ENCODE data around the gene BSG. TPM values are rescaled to one million over a fixed set of nuclear protein-coding genes. Genes with fewer than 3 reads are reported as not detected.

Gene BSG
- total RNA-seq = 100 to 1,000 TPM; 222 to 429 (median 387) TPM

- peak in 3 of 6 experiments; percentile 15 to 44 (median 31) for TF ChIP-seq CTCF (IDR thresholded peaks at IDR 0.05)
- peak in 1 of 4 donors; percentile 34 for TF ChIP-seq EP300 (IDR thresholded peaks at IDR 0.05)
- peak; percentile 63 to 97 for TF ChIP-seq POLR2AphosphoS5 (IDR thresholded peaks at IDR 0.05)
- peak in 3 of 4 donors; percentile 80 to 100 (median 97) for TF ChIP-seq POLR2A (IDR thresholded peaks at IDR 0.05)
- Histone ChIP-seq H3K4me1 (peaks cover 36 to 53% (median 41%) of the 10 kb centered on the region in 4 donors), H3K36me3 (no peaks in the 10 kb centered on the region), H3K4me3 (peak within 1 kb of the TSS; percentile 66 to 99 (median 98)), H3K9me3 (no peaks in the 10 kb centered on the region), H3K27ac (peak within 1 kb of the TSS; percentile 86 to 96 (median 90)), H3K27me3 (no peaks in the 10 kb centered on the region)
- peak; percentile 91 to 95 for ATAC-seq (ENCODE audit: low FRiP score in 2 of 2)
- DNase-seq = peak; percentile 99 to 100
- 0 to 1% methylated on average over 15 to 66 of the region's 79 CpGs for WGBS, 2 donors
These were observed at the start of gene BSG for GRCh38 chr19:572140-572742. Gene BSG (plus strand): TSS chr19:572596. CDS start chr19:572635, 39 bp downstream.

GRCh38 chr19:522726-523125 lies 49.7 kb upstream of the BSG start:
- H3K27ac ChIP-seq = no peak overlapping the region
- peaks cover 0 to 9% (median 0%) of the 10 kb centered on the region in 4 donors for H3K4me1 ChIP-seq
- TF ChIP-seq EP300 (IDR thresholded peaks at IDR 0.05) (no peak), POLR2AphosphoS5 (IDR thresholded peaks at IDR 0.05) (no peak), POLR2A (IDR thresholded peaks at IDR 0.05) (no peak), CTCF (IDR thresholded peaks at IDR 0.05) (no peak)
- no peak overlapping the region for H3K4me3 ChIP-seq
- DNase-seq = peak in 1 of 2 donors; percentile 61
- peaks cover 0 to 7% (median 3%) of the 10 kb centered on the region in 4 donors for H3K36me3 ChIP-seq
- H3K27me3 ChIP-seq = no peaks in the 10 kb centered on the region
- H3K9me3 ChIP-seq = no peaks in the 10 kb centered on the region
- WGBS, 2 donors = 96 to 97% methylated on average over 5 to 11 of the region's 12 CpGs
- ATAC-seq (ENCODE audit: low FRiP score in 2 of 2) = no peak

- ATAC-seq (ENCODE audit: low FRiP score in 2 of 2) (peak in 1 of 2 donors; percentile 40), DNase-seq (peak in 1 of 2 donors; percentile 73)
- Histone ChIP-seq H3K27ac (no peak overlapping the region), H3K4me3 (peak overlapping the region in 1 of 4 donors; percentile 2), H3K9me3 (no peaks in the 10 kb centered on the region), H3K4me1 (peaks cover 0 to 3% (median 0%) of the 10 kb centered on the region in 4 donors), H3K27me3 (no peaks in the 10 kb centered on the region), H3K36me3 (peaks cover 0 to 7% (median 3%) of the 10 kb centered on the region in 4 donors)
- TF ChIP-seq POLR2A (IDR thresholded peaks at IDR 0.05) = no peak
- TF ChIP-seq EP300 (IDR thresholded peaks at IDR 0.05) = no peak
- no peak for TF ChIP-seq CTCF (IDR thresholded peaks at IDR 0.05)
- no peak for TF ChIP-seq POLR2AphosphoS5 (IDR thresholded peaks at IDR 0.05)
- 60 to 70% methylated on average over 21 to 27 of the region's 29 CpGs for WGBS, 2 donors
These were observed 48.2 kb upstream of the BSG start for GRCh38 chr19:524062-524674.

GRCh38 chr19:525029-525428 lies 47.4 kb upstream of the BSG start:
- no peak overlapping the region for H3K27ac ChIP-seq
- H3K36me3 ChIP-seq = peaks cover 0 to under 1% (median 0%) of the 10 kb centered on the region in 4 donors
- no peaks in the 10 kb centered on the region for H3K4me1 ChIP-seq
- no peaks in the 10 kb centered on the region for H3K27me3 ChIP-seq
- no peak overlapping the region for H3K4me3 ChIP-seq
- TF ChIP-seq POLR2A (IDR thresholded peaks at IDR 0.05) = no peak
- TF ChIP-seq POLR2AphosphoS5 (IDR thresholded peaks at IDR 0.05) = no peak
- no peak for TF ChIP-seq CTCF (IDR thresholded peaks at IDR 0.05)
- no peak for TF ChIP-seq EP300 (IDR thresholded peaks at IDR 0.05)
- peak in 1 of 2 donors; percentile 77 for DNase-seq
- no peak for ATAC-seq (ENCODE audit: low FRiP score in 2 of 2)
- 67 to 82% methylated on average over 3 to 13 of the region's 18 CpGs for WGBS, 2 donors
- H3K9me3 ChIP-seq = no peaks in the 10 kb centered on the region
